GM18868 (cell line): ENCODE data around the gene ESCO1.

Source experiments
- ATAC-seq: cut with Tn5 transposase; IDR thresholded peaks from one replicate; pipeline ENCODE4 v1.9.1; 2021; ENCODE audit warnings: mild to moderate bottlenecking, moderate library complexity; ENCODE audit not compliant: unreplicated experiment

The ESCO1 gene

DNA sequence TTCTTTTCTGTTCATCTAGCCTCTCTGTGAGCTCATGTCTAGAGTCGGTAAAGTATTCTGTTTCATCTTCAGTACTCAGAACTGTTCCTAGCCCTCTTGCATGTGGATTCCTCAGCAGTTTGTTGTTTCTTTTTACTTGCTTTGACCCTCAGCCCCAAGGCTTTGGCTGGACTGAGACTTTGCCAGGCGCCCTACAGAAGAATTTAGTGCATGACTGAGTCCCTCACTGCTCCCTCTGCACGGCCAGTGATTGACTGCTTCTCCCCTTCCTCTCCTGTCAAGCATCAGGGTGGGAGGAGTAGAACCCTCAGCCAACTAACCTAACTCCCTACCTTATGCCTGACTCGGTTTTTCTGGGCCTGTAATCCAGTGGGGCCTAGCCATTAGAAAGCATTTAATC, 109.8 kb downstream of the ESCO1 start:
- no peak for ATAC-seq

DNA sequence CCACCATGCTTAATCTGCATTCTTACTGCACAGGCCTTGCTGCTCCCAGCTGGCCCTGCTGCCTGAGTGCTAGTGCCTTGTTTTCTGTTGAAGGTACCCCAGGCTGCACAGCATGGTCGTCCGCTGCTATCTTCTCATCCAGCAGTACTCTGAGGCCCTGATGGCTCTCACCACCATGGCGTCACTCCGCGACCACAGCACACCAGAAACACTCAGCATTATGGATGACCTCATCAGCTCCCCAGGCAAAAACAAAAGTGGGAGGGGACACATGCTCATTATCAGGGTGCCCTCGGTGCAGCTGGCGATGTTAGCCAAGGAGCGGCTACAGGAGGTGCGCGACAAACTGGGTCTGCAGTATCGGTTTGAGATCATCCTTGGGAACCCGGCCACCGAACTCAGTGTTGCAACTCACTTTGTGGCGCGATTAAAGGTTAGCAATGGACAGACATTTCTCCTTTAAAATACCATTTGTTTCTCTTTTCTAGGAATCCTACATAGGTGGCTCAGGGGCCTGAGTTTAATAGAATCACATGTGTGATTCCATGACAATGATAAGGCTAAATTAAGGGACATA, 110.5 kb downstream of the ESCO1 start:
- no peak for ATAC-seq

DNA sequence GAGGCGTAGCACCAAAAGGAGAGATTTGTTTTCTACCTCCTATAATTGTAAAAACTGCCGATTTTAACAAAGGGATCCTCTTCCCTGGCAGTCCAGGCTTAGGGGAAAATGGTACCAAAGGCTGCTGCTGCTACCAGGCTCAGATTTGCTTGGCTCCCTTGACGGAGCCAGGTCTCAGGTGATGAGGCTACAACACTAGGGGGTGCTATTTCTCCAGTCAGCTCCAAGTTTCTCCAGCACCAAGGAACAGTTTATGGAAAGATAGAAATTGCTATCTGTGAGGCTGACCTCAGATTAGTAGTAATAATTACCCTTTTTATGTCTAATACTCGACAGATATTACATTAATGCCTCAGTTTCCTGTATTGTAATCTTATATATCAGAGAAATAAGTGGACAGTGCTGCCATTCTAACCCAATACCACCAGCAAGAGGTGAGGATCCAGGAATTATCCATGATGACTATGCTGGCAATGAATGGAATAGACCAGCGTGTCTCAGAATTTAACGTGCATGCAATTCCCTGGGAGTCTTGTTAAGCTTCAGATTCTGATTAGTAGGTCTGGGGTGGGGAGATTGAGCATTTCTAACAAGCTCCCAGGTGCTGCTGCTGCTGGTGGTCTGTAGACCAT, 111.3 kb downstream of the ESCO1 start:
- ATAC-seq = peak; percentile 47

DNA sequence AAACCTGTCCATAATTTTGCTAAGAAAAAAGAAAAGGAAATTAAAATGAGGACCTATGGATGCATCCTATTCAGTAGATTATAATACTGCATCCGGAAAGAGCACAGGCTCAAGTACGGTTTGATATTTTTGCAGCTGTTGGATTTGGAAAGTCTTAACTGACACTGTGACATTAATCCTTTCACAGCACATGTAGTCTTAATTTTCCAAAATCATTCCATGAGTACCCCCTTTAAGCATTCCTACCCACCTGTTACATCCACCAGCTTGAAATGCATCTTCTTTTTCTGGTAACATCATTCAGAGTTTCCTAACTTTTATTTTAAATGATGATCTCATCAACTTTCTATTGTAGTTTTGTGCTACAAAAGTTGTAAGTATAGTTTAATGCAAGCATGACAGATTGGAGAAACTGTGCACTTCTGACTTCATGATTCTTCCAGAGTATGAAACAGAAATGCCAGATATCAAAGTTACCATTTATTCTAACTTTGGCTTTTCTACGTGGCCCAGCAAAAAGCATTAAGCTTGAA, 113.5 kb downstream of the ESCO1 start:
- no peak for ATAC-seq

DNA sequence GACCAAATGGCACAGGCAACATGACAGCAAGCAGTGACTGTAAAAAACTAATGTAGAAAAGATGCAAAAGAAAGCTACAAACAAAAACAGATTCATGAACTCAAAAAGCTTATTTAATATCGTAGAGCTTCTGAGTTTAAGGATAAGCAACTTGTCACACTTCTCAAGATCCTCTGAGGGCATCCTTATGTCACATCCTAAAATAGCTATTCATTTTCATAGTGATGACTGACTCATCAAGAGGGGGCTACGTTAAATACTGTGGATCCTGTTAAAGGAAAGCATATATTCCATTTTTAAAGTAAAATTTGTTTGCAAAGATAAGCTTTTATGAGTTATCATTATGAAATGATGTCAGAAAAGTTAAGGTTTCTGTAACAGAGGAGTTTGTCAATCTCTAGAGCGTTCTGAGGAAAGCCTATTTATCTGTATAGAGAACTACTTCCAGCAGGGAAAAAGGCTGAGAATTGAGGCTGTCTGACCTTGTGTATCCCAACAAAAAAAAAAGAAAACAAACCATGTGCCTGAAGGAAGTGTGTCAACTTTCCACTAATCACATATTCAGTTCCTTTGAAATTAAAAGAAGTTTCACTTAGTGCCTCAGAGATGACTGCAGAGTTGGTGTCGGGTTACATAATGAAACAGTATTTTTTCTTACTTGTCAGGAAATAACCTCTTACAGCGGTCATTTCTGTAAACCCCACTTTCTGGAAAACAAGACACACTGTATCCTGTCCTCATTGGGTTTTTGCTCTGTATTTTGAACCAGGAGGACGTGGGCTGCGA, 115.5 kb downstream of the ESCO1 start:
- ATAC-seq = peak; percentile 43

DNA sequence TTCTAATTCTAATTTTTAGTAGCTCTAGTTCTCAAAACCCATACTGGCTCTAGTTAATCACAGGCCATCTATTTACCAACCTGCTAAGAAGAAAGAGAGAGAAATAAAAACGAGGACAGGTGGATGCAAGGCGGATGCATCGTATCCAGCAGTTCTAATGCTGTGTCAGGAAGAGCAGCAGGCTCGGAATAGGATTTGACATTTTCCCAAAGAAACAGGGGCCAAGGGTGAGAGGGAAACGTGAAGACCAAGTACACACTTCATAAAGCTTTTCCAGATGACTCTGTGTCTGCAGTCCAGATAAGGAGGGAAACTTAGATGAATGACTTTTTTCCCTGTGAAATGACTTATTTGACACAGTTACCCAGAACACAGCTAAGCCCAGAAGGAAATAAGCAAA, 117.5 kb downstream of the ESCO1 start:
- ATAC-seq = no peak

DNA sequence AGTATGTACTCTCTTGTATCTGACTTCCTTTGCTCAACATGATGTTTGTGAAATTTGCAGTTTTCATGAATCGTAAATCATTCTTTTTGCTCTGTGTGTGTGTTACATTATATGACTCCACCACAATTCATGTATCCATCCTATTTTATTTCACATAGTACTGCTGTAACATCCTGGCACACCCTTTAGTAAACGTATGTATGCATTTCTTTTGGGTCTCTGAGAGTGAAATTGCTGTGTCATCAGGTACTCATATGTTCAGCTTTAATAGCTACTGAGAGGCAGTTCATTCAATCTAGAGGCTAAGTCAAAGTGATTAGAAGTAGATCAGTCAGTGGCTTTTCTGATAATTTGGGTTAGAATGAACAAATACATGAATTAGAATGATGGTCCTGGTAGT, 118.8 kb downstream of the ESCO1 start:
- no peak for ATAC-seq

DNA sequence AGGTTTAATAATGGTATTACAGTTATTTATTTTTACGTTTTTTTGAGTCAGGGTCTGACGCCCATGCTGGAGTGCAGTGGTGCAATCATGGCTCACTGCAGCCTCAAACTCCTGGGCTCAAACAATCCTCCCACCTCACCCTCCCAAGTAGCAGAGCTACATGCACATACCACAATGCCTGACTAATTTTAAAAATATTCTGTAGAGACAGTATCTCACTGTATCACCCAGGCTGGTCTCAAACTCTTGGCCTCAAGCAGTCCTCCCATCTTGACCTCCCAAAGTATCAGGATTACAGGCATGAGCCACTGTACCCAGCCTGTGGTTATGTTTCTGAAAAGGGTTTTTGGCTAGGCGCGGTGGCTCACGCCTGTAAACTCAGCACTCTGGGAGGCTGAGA, 120.8 kb downstream of the ESCO1 start:
- ATAC-seq = no peak
